ENCODE results near the gene MRGPRE. TPM values are rescaled to one million over a fixed set of nuclear protein-coding genes. Genes with fewer than 3 reads are reported as not detected.

MRGPRE gene
- total RNA-seq, 1 donor: not detected

- Histone ChIP-seq H3K9me3 (ENCODE audit: low read depth, low read length) (no peaks in the 10 kb centered on the region), H3K27me3 (ENCODE audit: insufficient read depth, low read length) (no peaks in the 10 kb centered on the region), H3K4me1 (ENCODE audit: insufficient read depth, low read length) (no peaks in the 10 kb centered on the region), H3K4me3 (ENCODE audit: low read length) (no peak overlapping the region)
These were observed 45.9 kb downstream of the MRGPRE start for GRCh38 chr11:3186166-3186953.

DNA sequence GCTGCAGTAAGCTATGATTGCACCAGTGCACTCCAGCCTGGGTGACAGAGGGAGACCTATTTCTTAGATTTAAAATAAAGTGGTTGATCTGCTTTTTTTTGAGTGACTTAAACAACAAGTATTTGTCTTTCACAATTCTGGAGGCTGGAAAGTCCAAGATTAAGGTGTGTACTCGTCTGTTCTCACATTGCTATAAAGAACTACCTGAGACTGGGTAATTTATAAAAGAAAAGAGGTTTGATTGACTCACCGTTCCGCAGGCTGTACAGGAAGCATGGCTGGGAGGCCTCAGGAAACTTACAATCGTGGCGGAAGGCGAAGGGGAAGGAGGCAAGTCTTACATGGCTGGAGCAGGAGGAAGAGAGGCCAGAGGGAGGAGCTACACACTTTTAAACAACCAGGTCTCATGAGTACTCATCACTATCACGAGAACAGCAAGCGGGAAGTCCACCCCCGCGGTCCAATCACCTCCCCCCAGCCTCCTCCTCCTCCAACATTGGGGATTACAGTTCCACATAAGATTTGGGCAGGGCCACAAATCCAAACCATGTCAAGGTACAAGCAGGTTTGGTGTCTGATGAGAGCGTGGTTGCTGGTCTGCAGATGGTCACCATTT, 47.4 kb downstream of the MRGPRE start:
- no peaks in the 10 kb centered on the region for H3K27me3 ChIP-seq (ENCODE audit: insufficient read depth, low read length)
- no peaks in the 10 kb centered on the region for H3K9me3 ChIP-seq (ENCODE audit: low read depth, low read length)
- H3K4me3 ChIP-seq (ENCODE audit: low read length): no peak overlapping the region
- H3K4me1 ChIP-seq (ENCODE audit: insufficient read depth, low read length): no peaks in the 10 kb centered on the region

DNA sequence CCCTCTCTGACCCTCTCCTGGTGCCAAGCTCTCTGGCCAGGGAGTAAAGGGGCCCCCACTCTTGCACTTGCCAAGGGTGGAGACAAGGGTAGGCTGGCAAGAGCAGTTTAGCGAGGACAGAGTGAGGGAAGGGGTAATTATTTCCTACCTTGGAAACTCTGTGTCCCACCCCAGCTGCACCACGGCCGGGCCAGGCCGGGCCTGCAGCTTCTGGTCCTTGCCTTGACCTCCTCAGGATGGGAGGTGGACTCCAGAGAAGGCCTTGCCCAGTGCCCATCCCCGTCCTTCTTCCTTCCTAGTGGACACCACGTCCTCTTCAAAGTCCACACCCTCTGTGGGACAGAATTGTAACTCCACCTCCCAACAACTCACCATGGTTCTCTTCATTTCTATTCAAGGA, 48.7 kb downstream of the MRGPRE start:
- no peaks in the 10 kb centered on the region for H3K27me3 ChIP-seq (ENCODE audit: insufficient read depth, low read length)
- H3K9me3 ChIP-seq (ENCODE audit: low read depth, low read length): no peaks in the 10 kb centered on the region
- H3K4me3 ChIP-seq (ENCODE audit: low read length): no peak overlapping the region
- no peaks in the 10 kb centered on the region for H3K4me1 ChIP-seq (ENCODE audit: insufficient read depth, low read length)

DNA sequence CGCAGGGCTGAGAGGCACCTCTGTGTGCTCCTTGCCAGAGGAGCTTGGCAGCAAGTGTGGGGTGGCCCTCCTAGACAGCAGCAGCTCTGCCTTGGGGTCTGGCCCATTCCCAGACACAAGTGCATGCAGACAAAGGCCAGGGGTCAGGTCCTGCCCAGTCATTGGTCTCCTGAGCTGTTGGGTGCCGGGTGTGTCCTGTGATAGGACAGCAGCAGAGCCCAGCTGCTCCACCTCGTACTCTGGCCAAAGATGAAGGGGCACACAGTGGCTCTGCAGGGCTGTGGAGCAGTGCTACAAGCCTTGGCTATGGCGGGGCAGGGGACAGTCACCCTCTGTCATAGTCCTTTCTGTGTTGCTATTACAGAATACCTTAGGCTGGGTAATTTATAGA, 49.8 kb downstream of the MRGPRE start:
- Histone ChIP-seq H3K4me1 (ENCODE audit: insufficient read depth, low read length) (no peaks in the 10 kb centered on the region), H3K9me3 (ENCODE audit: low read depth, low read length) (peaks cover under 1% of the 10 kb centered on the region), H3K4me3 (ENCODE audit: low read length) (no peak overlapping the region), H3K27me3 (ENCODE audit: insufficient read depth, low read length) (no peaks in the 10 kb centered on the region)

DNA sequence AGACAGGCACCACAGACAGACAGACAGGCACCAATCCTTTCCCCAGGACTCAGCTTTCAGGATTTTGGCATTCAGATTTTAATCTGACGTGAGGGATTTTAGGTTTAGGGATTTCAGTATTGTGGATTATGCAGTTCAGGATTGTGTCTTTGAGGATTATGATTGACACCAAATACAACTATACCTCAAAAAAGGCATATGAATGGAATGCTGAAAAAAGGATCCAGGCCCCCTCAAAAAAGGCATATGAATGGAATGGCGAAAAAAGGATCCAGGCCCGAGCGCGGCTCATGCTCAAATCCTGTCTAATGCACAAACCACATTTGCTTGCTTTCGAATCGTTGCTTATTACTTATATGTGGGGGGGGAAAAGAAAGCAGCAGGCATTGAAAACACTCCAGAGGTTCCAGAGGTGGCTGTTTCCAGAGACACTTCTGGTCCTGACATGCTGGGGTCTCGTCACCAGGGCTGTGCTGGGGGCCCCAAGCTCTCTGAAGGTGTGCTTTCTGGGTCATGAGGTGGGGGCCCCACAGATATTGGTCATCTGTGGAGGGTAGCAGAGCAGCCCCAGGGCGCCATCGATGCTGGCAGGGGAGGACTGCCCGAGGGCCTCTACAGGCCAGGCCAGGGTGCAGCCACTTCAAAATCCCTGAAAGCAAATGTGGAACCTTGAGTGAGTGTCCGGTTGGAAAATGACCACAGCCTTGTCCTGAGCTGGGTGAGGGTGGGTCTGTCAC, 50.3 kb downstream of the MRGPRE start:
- H3K4me3 ChIP-seq (ENCODE audit: low read length): no peak overlapping the region
- H3K27me3 ChIP-seq (ENCODE audit: insufficient read depth, low read length): no peaks in the 10 kb centered on the region
- H3K9me3 ChIP-seq (ENCODE audit: low read depth, low read length): peaks cover 7% of the 10 kb centered on the region
- no peaks in the 10 kb centered on the region for H3K4me1 ChIP-seq (ENCODE audit: insufficient read depth, low read length)

GRCh38 chr11:3180869-3181268, 51.3 kb downstream of the MRGPRE start:
- H3K27me3 ChIP-seq (ENCODE audit: insufficient read depth, low read length): peaks cover 3% of the 10 kb centered on the region
- H3K4me1 ChIP-seq (ENCODE audit: insufficient read depth, low read length): no peaks in the 10 kb centered on the region
- H3K9me3 ChIP-seq (ENCODE audit: low read depth, low read length): peaks cover 16% of the 10 kb centered on the region
- H3K4me3 ChIP-seq (ENCODE audit: low read length): no peak overlapping the region

GRCh38 chr11:3178349-3178748, 53.9 kb downstream of the MRGPRE start:
- Histone ChIP-seq H3K27me3 (ENCODE audit: insufficient read depth, low read length) (peaks cover 3% of the 10 kb centered on the region), H3K9me3 (ENCODE audit: low read depth, low read length) (peaks cover 16% of the 10 kb centered on the region), H3K4me3 (ENCODE audit: low read length) (no peak overlapping the region), H3K4me1 (ENCODE audit: insufficient read depth, low read length) (no peaks in the 10 kb centered on the region)

GRCh38 chr11:3177931-3178330, 54.3 kb downstream of the MRGPRE start:
- H3K4me3 ChIP-seq (ENCODE audit: low read length): no peak overlapping the region
- no peaks in the 10 kb centered on the region for H3K4me1 ChIP-seq (ENCODE audit: insufficient read depth, low read length)
- H3K27me3 ChIP-seq (ENCODE audit: insufficient read depth, low read length): peaks cover 3% of the 10 kb centered on the region
- H3K9me3 ChIP-seq (ENCODE audit: low read depth, low read length): peaks cover 16% of the 10 kb centered on the region

Other genes starting within 250 kb of the MRGPRE start
- 272 TPM for gene NAP1L4, start 240.1 kb downstream of the MRGPRE start, total RNA-seq
- gene CARS1, start 175.0 kb downstream of the MRGPRE start, total RNA-seq: 17.8 TPM
- 12.2 TPM for gene OSBPL5, start 67.1 kb downstream of the MRGPRE start, total RNA-seq
- not detected for gene MRGPRG, start 13.6 kb downstream of the MRGPRE start, total RNA-seq
- gene ZNF195, start 146.7 kb upstream of the MRGPRE start, total RNA-seq: 15.2 TPM